Esophagus muscularis mucosa (tissue), 3 donors: ENCODE measurements around the gene TRAK1.

Source experiments
- POLR2A ChIP-seq: fragments of 450-650 bp; IDR thresholded peaks from one replicate; pipeline ENCODE4 v1.6.1; 2017; ENCODE audit warnings: antibody characterized with exemption, moderate library complexity, mild to moderate bottlenecking, low read depth
- TF ChIP-seq, protein P1 (sequence below), 3 experiments: fragments of 200-600 bp in 2 of 3; fragments of 450-650 bp in 1 of 3; sonication (generic) in 2 of 3; IDR thresholded peaks; one replicate each; pipeline ENCODE4 v1.5.1; 2017 to 2019; ENCODE audit warnings: antibody characterized with exemption in 3 of 3, mild to moderate bottlenecking in 2 of 3, moderate library complexity in 1 of 3

DNA sequence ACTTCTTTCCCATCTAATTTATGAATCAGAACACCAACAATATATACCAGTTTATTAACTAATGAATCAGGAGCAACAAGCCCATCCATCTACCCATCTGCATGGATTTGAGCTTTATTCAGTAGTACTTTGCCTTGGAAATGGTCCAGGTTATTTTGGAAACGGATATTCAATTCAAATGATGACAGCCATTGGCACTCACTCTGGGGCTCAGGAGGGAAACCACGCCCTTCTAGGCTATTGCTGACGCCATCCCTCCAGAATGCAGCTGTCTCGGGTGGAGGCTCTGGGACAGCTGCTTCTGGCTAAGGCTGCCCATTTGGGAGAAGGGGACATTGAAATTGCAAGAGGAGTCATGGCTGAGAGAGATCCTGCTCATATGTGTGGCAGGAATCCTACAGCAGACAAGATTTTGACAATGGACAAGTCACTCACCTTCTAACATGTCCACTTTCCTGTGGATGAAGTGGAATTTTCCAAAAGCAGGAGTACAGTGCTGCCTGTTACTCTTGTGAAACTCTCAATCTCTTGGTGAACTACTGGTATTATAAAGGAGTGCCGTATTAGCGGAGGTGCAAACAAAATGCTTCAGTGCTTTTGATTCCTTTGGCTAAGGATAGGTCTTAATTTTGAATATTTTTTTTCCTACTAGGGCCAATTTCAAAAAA is 29.3 kb upstream of the TRAK1 start:
- TF ChIP-seq, protein P1, sequence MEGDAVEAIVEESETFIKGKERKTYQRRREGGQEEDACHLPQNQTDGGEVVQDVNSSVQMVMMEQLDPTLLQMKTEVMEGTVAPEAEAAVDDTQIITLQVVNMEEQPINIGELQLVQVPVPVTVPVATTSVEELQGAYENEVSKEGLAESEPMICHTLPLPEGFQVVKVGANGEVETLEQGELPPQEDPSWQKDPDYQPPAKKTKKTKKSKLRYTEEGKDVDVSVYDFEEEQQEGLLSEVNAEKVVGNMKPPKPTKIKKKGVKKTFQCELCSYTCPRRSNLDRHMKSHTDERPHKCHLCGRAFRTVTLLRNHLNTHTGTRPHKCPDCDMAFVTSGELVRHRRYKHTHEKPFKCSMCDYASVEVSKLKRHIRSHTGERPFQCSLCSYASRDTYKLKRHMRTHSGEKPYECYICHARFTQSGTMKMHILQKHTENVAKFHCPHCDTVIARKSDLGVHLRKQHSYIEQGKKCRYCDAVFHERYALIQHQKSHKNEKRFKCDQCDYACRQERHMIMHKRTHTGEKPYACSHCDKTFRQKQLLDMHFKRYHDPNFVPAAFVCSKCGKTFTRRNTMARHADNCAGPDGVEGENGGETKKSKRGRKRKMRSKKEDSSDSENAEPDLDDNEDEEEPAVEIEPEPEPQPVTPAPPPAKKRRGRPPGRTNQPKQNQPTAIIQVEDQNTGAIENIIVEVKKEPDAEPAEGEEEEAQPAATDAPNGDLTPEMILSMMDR (IDR thresholded peaks at IDR 0.05) = no peak
- no peak for TF ChIP-seq POLR2A
